Chondrocyte (in vitro differentiated cells): Measurements from ENCODE around the gene COPS3. TPM values are rescaled to one million over a fixed set of nuclear protein-coding genes. Genes with fewer than 3 reads are reported as not detected.

Experiments used
- DNase-seq: peaks from one replicate; pipeline ENCODE4 v3.0.0; 2021; ENCODE audit warnings: mixed read lengths, low spot score
- H3K27ac Mint-ChIP-seq: one replicate; pipeline ENCODE4 v1.8.0; 2021; ENCODE audit warnings: mild to moderate bottlenecking, moderate library complexity, mixed read lengths; ENCODE audit not compliant: unreplicated experiment
- H3K27me3 Mint-ChIP-seq: 2 replicates; pipeline ENCODE4 v1.8.0; 2021; ENCODE audit warnings: low read depth, mixed read lengths
- H3K36me3 Mint-ChIP-seq: 2 replicates; pipeline ENCODE4 v1.8.0; 2021; ENCODE audit warnings: low read depth, mixed read lengths
- H3K4me1 Mint-ChIP-seq: 2 replicates; pipeline ENCODE4 v1.8.0; 2021; ENCODE audit warnings: low read depth, mild to moderate bottlenecking, mixed read lengths
- H3K4me3 Mint-ChIP-seq: one replicate; pipeline ENCODE4 v1.8.0; 2021; ENCODE audit warnings: mild to moderate bottlenecking, moderate library complexity, mixed read lengths; ENCODE audit not compliant: unreplicated experiment
- H3K9me3 Mint-ChIP-seq: 2 replicates; pipeline ENCODE4 v1.8.0; 2021; ENCODE audit warnings: low read depth, mixed read lengths
- total RNA-seq: library from RNA; stranded (reverse); gene quantifications from 3 replicates; pipeline ENCODE4 v1.2.1, GENCODE V29; 2021
- TF ChIP-seq, protein P1 (sequence below): fragments of 200-600 bp; sonication (generic); IDR thresholded peaks from 2 replicates; pipeline ENCODE4 v1.5.0; 2021; ENCODE audit warnings: antibody characterized with exemption, mild to moderate bottlenecking, moderate library complexity

Gene COPS3
- total RNA-seq, 1 donor from 2014 or later = 50.9 TPM

DNA sequence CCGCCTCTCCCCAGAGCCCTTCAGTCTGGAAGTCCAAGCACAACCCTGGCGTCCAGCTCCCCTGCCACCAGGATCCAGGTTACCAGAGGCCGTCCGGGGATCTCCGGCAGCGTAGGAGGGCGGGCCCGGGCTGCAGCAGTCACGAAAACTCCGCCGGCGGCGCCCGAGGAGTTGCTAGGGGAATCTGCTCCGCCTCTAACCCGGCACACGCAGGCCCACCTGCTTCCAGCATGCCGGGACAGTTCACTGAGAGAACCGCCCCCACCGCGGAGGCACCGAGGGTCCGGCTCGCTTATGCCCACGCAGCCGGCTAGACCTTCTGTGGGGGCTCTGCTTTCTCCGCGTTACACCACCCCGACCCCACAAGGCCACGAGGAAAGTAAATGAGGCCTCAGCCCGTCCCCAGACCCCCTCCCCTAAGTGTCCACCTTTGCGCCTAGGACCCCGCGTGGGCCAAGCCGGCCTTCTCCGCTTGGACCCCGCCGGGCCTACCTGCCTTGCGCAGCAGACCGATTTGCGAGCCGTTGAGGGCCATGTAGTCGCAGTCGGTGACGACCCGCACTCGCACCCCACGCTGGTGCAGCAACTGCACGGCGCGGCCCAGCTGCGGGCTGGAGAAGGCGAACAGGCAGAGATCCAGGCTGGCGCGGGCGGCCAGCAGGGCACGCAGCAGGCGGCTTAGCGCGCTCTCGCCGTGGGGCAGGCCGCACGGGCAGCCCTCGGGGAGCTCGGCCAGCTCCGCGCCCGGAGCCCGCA lies 75.5 kb downstream of the COPS3 start:
- Mint-ChIP-seq H3K36me3 (peaks cover 1% of the 10 kb centered on the region), H3K9me3 (no peaks in the 10 kb centered on the region), H3K4me3 (no peak overlapping the region), H3K4me1 (peaks cover 33% of the 10 kb centered on the region), H3K27ac (no peak overlapping the region), H3K27me3 (no peaks in the 10 kb centered on the region)
- no peak for DNase-seq
- TF ChIP-seq, protein P1, sequence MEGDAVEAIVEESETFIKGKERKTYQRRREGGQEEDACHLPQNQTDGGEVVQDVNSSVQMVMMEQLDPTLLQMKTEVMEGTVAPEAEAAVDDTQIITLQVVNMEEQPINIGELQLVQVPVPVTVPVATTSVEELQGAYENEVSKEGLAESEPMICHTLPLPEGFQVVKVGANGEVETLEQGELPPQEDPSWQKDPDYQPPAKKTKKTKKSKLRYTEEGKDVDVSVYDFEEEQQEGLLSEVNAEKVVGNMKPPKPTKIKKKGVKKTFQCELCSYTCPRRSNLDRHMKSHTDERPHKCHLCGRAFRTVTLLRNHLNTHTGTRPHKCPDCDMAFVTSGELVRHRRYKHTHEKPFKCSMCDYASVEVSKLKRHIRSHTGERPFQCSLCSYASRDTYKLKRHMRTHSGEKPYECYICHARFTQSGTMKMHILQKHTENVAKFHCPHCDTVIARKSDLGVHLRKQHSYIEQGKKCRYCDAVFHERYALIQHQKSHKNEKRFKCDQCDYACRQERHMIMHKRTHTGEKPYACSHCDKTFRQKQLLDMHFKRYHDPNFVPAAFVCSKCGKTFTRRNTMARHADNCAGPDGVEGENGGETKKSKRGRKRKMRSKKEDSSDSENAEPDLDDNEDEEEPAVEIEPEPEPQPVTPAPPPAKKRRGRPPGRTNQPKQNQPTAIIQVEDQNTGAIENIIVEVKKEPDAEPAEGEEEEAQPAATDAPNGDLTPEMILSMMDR = no peak

DNA sequence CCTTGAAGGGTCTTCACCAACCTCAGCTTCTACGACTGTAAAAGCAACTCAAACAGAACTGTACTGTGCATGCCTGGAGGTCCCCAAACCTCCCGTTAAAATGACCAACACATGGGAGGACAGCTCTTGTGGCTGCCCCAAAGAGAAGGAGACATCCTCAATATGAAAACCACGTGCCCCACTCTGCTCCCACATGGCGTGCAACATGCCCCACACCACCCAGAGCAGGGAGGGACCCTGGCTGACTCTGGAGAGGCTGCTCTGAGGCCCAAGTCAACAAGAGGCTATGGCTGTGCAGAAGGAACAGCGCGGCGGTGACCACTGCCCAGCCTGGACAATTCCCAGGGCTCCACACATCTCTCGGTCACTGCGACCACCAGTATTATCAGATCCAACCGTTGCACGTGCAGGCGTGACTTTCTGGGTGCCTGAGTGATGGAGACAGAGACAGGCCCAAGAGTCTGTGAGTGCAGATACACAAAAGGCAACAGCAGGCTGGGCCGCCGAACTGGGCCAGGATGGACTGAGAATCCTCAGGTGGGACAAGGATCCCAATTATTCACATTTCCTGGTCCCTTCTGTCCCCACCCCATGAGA lies 76.3 kb downstream of the COPS3 start:
- no peak for DNase-seq
- no peaks in the 10 kb centered on the region for H3K27me3 Mint-ChIP-seq
- TF ChIP-seq, protein P1 = no peak
- H3K4me3 Mint-ChIP-seq = no peak overlapping the region
- H3K9me3 Mint-ChIP-seq = no peaks in the 10 kb centered on the region
- H3K36me3 Mint-ChIP-seq = peaks cover 1% of the 10 kb centered on the region
- no peak overlapping the region for H3K27ac Mint-ChIP-seq
- peaks cover 41% of the 10 kb centered on the region for H3K4me1 Mint-ChIP-seq

DNA sequence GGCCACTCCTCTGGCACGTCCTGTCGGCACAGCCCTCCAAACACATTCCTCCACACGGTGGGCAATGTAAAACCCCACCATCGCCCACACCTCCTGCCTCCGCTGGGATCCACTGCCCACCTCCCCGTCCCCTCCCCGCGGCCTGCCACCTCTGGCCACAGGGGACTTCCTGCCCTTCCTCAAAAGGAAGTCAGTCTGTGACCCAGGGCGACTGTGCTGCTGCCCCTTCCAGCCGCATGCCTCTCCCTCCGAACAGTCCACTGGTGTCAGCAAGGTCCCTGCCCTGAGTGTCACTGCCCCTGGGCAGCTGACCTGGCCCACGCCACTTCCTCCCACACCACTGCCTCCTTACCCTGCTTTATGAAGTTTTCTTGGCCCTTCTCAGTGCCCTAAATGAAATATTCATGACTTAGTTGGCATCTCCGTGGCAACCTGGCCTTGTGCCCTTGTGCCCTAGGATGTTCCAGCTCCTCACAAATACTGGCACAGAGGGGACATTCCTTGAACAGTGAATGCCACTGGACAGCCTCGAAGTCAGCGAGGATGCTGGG lies 76.9 kb downstream of the COPS3 start:
- H3K4me1 Mint-ChIP-seq = peaks cover 43% of the 10 kb centered on the region
- DNase-seq = no peak
- H3K27ac Mint-ChIP-seq = no peak overlapping the region
- peaks cover 1% of the 10 kb centered on the region for H3K36me3 Mint-ChIP-seq
- H3K27me3 Mint-ChIP-seq = no peaks in the 10 kb centered on the region
- TF ChIP-seq, protein P1 = no peak
- no peaks in the 10 kb centered on the region for H3K9me3 Mint-ChIP-seq
- H3K4me3 Mint-ChIP-seq = no peak overlapping the region

- Mint-ChIP-seq H3K27me3 (no peaks in the 10 kb centered on the region), H3K36me3 (peaks cover 1% of the 10 kb centered on the region), H3K4me3 (no peak overlapping the region), H3K9me3 (no peaks in the 10 kb centered on the region), H3K27ac (no peak overlapping the region), H3K4me1 (peaks cover 43% of the 10 kb centered on the region)
- TF ChIP-seq, protein P1 = no peak
- no peak for DNase-seq
These were observed 77.8 kb downstream of the COPS3 start for GRCh38 chr17:17203173-17203730.

DNA sequence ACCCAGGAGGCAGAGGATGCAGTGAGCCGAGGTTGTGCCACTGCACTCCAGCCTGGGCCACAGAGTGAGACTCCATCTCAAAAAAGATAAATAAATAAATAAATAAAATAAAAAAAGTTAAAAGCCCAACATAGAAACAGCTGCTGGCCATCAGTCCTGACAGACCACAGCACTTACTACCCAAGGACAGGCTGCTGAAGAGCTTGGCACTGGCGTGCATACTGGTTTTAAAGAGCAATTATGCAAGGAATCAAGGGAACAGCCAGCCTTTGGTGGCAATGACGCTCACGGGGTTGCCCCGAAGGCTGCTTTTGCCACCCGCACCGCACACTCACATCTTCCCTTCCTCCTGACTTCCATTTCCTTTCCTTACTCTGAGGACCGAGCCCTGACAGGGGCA lies 79.1 kb downstream of the COPS3 start:
- H3K9me3 Mint-ChIP-seq = no peaks in the 10 kb centered on the region
- no peak overlapping the region for H3K27ac Mint-ChIP-seq
- H3K27me3 Mint-ChIP-seq = no peaks in the 10 kb centered on the region
- H3K4me1 Mint-ChIP-seq = peaks cover 40% of the 10 kb centered on the region
- no peak for DNase-seq
- peaks cover 1% of the 10 kb centered on the region for H3K36me3 Mint-ChIP-seq
- TF ChIP-seq, protein P1 = no peak
- H3K4me3 Mint-ChIP-seq = no peak overlapping the region
